SU-DHL-6 (cell line): ENCODE measurements around the gene TPI1.

Source experiments
- CTCF ChIP-seq: fragments of 200-600 bp; sonication (generic); IDR thresholded peaks from one replicate; pipeline ENCODE4 v1.5.1; 2017; ENCODE audit warnings: antibody characterized with exemption, mild to moderate bottlenecking, low read length, moderate library complexity; ENCODE audit not compliant: insufficient read depth, poor library complexity, severe bottlenecking
- EZH2phosphoT487 ChIP-seq: fragments of 200-600 bp; sonication (generic), shearing (Covaris generic); conservative IDR thresholded peaks from 2 replicates; pipeline ENCODE4 v1.6.1; 2018; ENCODE audit warnings: mild to moderate bottlenecking, antibody characterized with exemption, low read length, moderate library complexity, mixed read lengths

- no peak for TF ChIP-seq CTCF
- TF ChIP-seq EZH2phosphoT487 = no peak
These were observed 4.3 kb upstream of the TPI1 start for GRCh38 chr12:6863033-6863432.
